Gastrocnemius medialis (tissue), 4 donors: ENCODE results near the gene CDK17.

ENCODE experiments used
- CTCF ChIP-seq, 5 experiments: fragments of 450-650 bp in 3 of 5; fragments of 200-600 bp in 2 of 5; sonication (generic) in 2 of 5; IDR thresholded peaks in 4 of 5; conservative IDR thresholded peaks in 1 of 5; 1 replicate in 4 of 5; 2 replicates in 1 of 5; pipeline ENCODE4 v1.5.1; 2016 to 2019; ENCODE audit warnings: antibody characterized with exemption in 5 of 5, mild to moderate bottlenecking in 3 of 5, moderate library complexity in 3 of 5
- POLR2A ChIP-seq, 2 donors: fragments of 450-650 bp; IDR thresholded peaks; one replicate each; pipeline ENCODE4 v1.6.1; 2017; ENCODE audit warnings: antibody characterized with exemption in 2 of 2, mild to moderate bottlenecking in 2 of 2, moderate library complexity in 2 of 2

DNA sequence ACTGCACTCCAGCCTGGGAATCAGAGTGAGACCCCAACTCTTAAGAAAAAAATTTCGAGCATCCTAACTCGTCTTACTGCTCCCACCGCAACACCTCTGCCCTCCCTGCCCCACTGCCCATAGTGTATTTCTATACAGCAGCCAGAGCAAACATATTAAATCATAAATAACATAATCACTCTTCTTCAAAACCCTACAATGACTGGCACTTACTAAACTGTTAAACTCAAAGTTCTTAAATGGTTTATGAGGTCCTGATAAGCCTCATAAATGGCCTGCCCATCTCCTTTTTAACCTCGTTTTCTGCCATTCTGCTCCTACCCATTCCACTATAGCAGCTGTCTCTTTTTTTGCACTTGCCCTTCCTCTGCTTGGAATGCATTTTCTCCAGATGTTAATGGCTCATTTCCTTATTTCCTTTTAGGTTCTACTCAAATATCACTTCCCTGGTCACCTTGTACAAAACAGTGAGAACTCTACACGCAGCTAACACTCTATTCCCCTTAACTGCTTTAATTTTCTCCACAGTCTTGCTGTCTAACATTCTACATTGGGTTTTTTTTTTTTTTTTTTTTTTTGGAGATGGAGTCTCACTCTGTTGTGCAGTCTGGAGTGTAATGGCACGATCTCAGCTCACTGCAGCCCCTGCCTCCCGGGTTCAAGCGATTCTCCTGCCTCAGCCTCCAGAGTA lies 45.2 kb downstream of the CDK17 start:
- TF ChIP-seq CTCF (IDR thresholded peaks at IDR 0.05 in 4 of 5, conservative IDR thresholded peaks at IDR 0.05 in 1 of 5) (no peak), POLR2A (IDR thresholded peaks at IDR 0.05) (no peak)
